Ishikawa (cell line): ENCODE data around the gene SLC16A13.
A peak's percentile ranks its signal among the peaks of the same experiment; 100 is the strongest.

Experiments
- CEBPB ChIP-seq: IDR thresholded peaks from 2 replicates; pipeline ENCODE4 v1.6.1; 2012
- CREB1 ChIP-seq: IDR thresholded peaks from 2 replicates; pipeline ENCODE4 v1.6.1; 2012; ENCODE audit warnings: low read depth
- EGR1 ChIP-seq: IDR thresholded peaks from 2 replicates; pipeline ENCODE4 v1.6.1; 2012
- EP300 ChIP-seq: IDR thresholded peaks from 2 replicates; pipeline ENCODE4 v1.6.1; 2012; ENCODE audit warnings: borderline replicate concordance
- FOXM1 ChIP-seq: IDR thresholded peaks from 2 replicates; pipeline ENCODE4 v1.6.1; 2012; ENCODE audit warnings: low read depth, borderline replicate concordance
- MAX ChIP-seq: IDR thresholded peaks from 2 replicates; pipeline ENCODE4 v1.6.1; 2012
- NFIC ChIP-seq: IDR thresholded peaks from 2 replicates; pipeline ENCODE4 v1.6.1; 2012
- RAD21 ChIP-seq: IDR thresholded peaks from 2 replicates; pipeline ENCODE4 v1.6.1; 2012; ENCODE audit warnings: low read depth
- REST ChIP-seq: IDR thresholded peaks from 2 replicates; pipeline ENCODE4 v1.6.1; 2012; ENCODE audit warnings: low read depth, mild to moderate bottlenecking
- TAF1 ChIP-seq: IDR thresholded peaks from 2 replicates; pipeline ENCODE4 v1.6.1; 2012; ENCODE audit warnings: low read depth, mild to moderate bottlenecking
- TCF12 ChIP-seq: IDR thresholded peaks from 2 replicates; pipeline ENCODE4 v1.6.1; 2012; ENCODE audit warnings: low read depth
- TEAD4 ChIP-seq: IDR thresholded peaks from 2 replicates; pipeline ENCODE4 v1.6.1; 2012
- USF1 ChIP-seq: IDR thresholded peaks from 2 replicates; pipeline ENCODE4 v1.6.1; 2012
- YY1 ChIP-seq: IDR thresholded peaks from 2 replicates; pipeline ENCODE4 v1.6.1; 2012; ENCODE audit warnings: low read depth
- ZBTB7A ChIP-seq: IDR thresholded peaks from 2 replicates; pipeline ENCODE4 v1.6.1; 2012; ENCODE audit warnings: low read depth

SLC16A13 gene

GRCh38 chr17:7035591-7036368, at the start of gene SLC16A13:
TSS of gene SLC16A13 (plus strand) at chr17:7036015. CDS start at chr17:7036383, 368 bp downstream.
- TF ChIP-seq TAF1 (peak; percentile 70), USF1 (peak; percentile 100), MAX (peak; percentile 77), NFIC (peak; percentile 50), YY1 (no peak), TCF12 (peak; percentile 50; the same call in 1 of the 2 replicates), CEBPB (no peak), EGR1 (0 out of 2 replicates have a peak, but pooled peaks have one; percentile 11)

GRCh38 chr17:6986676-6987075, 49.1 kb upstream of the SLC16A13 start:
- TF ChIP-seq TEAD4 (no peak), RAD21 (no peak), TCF12 (no peak), EGR1 (no peak), NFIC (no peak), MAX (no peak), USF1 (no peak), EP300 (no peak), TAF1 (no peak), REST (no peak), YY1 (no peak), CREB1 (no peak), CEBPB (no peak), ZBTB7A (no peak), FOXM1 (no peak)

- TF ChIP-seq REST (no peak), MAX (no peak), TEAD4 (no peak), CREB1 (no peak), TAF1 (no peak), RAD21 (no peak), FOXM1 (no peak), NFIC (no peak), EGR1 (no peak), TCF12 (no peak), USF1 (no peak), EP300 (no peak), YY1 (no peak)
These were observed 46.0 kb upstream of the SLC16A13 start for GRCh38 chr17:6989779-6990178.

- TF ChIP-seq NFIC, result no peak
- no peak for TF ChIP-seq RAD21
- no peak for TF ChIP-seq EGR1
- no peak for TF ChIP-seq REST
- TF ChIP-seq FOXM1, result no peak
- no peak for TF ChIP-seq YY1
- no peak for TF ChIP-seq TCF12
- no peak for TF ChIP-seq USF1
- no peak for TF ChIP-seq ZBTB7A
- no peak for TF ChIP-seq MAX
- TF ChIP-seq TAF1, result no peak
- no peak for TF ChIP-seq CEBPB
- TF ChIP-seq TEAD4, result no peak
These were observed 41.7 kb upstream of the SLC16A13 start for GRCh38 chr17:6994118-6994598.
